Mesodermal cell (in vitro differentiated cells): ENCODE results near the gene CDH10.

Source experiments
- H3K27ac ChIP-seq: 2 replicates; pipeline ENCODE4 v1.7.0; 2013; ENCODE audit warnings: mild to moderate bottlenecking, low read depth, low read length, moderate library complexity; ENCODE audit not compliant: severe bottlenecking
- H3K36me3 ChIP-seq: 2 replicates; pipeline ENCODE4 v1.7.1; 2013; ENCODE audit warnings: mild to moderate bottlenecking, low read length, moderate library complexity; ENCODE audit not compliant: control insufficient read depth, insufficient read depth
- H3K4me1 ChIP-seq: one replicate; pipeline ENCODE4 v1.7.1; 2013; ENCODE audit warnings: mild to moderate bottlenecking, low read length; ENCODE audit not compliant: insufficient read depth, control insufficient read depth, poor library complexity, severe bottlenecking
- H3K4me3 ChIP-seq: 2 replicates; pipeline ENCODE4 v1.7.0; 2013; ENCODE audit warnings: low read length, control low read depth, mild to moderate bottlenecking; ENCODE audit not compliant: insufficient read depth, poor library complexity, severe bottlenecking; ENCODE audit errors: extremely low read depth
- H3K9me3 ChIP-seq: 2 replicates; pipeline ENCODE4 v1.7.1; 2013; ENCODE audit warnings: mild to moderate bottlenecking, low read length, moderate library complexity; ENCODE audit not compliant: control insufficient read depth
- WGBS, 2 experiments: methylation state at CpG; one replicate each; pipeline ENCODE4 v1.1.5; 2013; ENCODE audit warnings: missing lambda C conversion rate in 2 of 2; ENCODE audit not compliant: insufficient coverage in 2 of 2; 5-methylcytosine and 5-hydroxymethylcytosine counted together

CDH10 gene

DNA sequence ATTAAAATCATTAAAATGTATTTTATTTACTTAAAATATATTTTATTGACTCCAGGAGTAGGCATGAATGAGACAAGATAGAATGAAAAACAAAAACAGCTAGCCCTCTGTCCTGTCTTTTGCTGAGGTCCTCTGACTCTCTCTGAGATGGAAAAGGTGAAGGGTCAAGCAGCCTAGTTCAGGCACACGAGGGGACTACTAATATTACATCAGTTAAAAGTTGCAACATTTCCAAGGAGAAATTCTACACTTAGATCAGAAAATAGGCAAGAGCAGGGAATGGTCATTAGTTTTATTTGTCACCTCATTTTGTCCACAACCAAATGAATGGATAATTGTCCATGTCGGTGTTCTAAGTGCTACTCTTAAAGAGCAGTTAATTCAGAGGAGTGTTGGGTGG lies 148.5 kb downstream of the CDH10 start:
- no peaks in the 10 kb centered on the region for H3K4me1 ChIP-seq
- 100% methylated on average over 1 of the region's 2 CpGs; no CpG with 5 or more reads in 1 of the 2 experiments for WGBS, 2 experiments

DNA sequence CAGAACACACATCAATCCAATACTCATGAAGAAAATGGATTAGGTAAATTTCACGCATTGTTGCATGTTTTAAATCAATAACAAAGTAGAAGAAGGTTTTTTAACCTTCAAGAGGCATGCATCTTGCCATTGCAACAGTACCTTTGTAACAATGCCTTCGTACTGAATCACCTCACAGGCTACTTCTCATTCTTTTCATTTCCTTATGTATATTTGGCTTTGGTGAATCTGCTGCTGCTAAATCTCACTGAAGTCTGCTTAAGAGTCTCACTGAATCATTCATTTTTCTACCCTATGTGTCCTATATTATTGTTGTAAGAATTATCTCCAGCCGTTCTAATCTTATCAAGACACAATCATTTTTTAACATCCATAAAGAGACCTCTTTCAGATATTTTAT lies 152.5 kb downstream of the CDH10 start:
- Histone ChIP-seq H3K4me1 (no peaks in the 10 kb centered on the region), H3K9me3 (no peaks in the 10 kb centered on the region), H3K27ac (no peak overlapping the region), H3K4me3 (no peak overlapping the region), H3K36me3 (no peaks in the 10 kb centered on the region)
- no CpG with 5 or more reads among the region's 3 CpGs for WGBS, 2 experiments

More for the DNA sequence above, 148.5 kb downstream of the CDH10 start:
- no peaks in the 10 kb centered on the region for H3K36me3 ChIP-seq
- no peaks in the 10 kb centered on the region for H3K9me3 ChIP-seq
- H3K27ac ChIP-seq, result no peak overlapping the region
- no peak overlapping the region for H3K4me3 ChIP-seq

DNA sequence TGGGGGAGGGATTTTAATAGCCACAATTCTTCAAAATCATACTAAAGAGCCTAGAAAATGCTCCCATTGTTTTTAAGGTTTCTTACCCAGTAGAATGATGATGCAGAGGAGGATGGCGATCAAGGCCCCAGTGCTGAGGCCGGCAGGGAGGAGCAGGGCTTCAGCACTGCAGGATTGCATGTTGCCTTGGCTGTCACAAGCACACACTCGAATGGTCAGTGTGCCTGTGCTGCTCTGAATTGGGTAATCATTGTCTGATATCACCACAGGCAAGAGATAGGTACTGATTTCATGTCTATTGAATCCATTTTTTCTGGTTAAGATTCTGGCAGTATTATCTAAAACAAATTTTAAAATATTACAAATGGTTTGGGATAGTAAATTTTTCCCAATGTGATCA lies 153.3 kb downstream of the CDH10 start:
- H3K4me1 ChIP-seq, result no peaks in the 10 kb centered on the region
- WGBS, 2 experiments, result 69 to 71% methylated on average over 3 of the region's 3 CpGs

DNA sequence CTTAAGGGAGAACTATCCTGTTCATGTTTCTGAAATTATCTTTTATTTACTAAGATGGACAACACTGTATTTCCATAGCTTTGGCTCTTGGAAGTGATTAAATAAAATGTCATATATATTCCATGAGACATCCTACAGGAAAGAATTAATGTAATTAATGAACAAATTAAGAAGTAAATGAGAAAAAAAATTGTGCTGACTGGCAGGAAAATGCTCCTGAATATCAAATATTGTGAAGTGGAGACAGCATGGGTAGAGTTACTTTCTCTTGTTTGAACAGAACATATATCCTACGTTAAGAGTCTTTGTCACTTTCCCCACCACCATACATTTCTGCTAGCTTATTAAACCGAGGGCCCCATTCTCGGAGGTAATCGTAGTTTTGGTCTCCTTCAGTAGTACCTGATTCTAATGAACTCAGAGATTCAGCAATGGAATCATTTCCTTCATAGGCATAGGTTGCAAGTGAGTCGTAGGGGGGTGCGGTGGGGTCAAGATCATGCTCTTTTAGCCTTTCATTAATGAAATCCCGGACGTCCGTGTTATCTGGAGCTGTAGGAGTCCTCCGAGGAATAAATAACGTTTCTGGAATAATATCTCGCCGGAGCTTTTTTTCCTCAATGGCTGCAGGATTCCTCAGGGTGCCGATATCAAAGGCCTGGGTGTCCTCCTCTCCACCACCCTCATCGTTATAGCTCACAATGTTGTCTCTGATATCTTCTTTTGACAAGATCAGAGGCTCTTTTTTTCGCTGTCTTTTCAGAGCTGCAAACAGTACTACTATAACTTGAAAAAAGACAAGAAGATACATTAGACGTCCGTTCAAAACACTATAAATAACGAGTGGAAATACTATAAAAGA lies 157.2 kb downstream of the CDH10 start:
- no peaks in the 10 kb centered on the region for H3K9me3 ChIP-seq
- no peaks in the 10 kb centered on the region for H3K36me3 ChIP-seq
- H3K4me1 ChIP-seq, result peaks cover 2% of the 10 kb centered on the region
- no peak overlapping the region for H3K27ac ChIP-seq
- 89 to 97% methylated on average over 14 to 15 of the region's 19 CpGs for whole genome bisulfite sequencing, 2 experiments
- H3K4me3 ChIP-seq, result no peak overlapping the region

More for the DNA sequence above, 153.3 kb downstream of the CDH10 start:
- H3K4me3 ChIP-seq, result no peak overlapping the region
- H3K9me3 ChIP-seq, result no peaks in the 10 kb centered on the region
- H3K36me3 ChIP-seq, result no peaks in the 10 kb centered on the region
- no peak overlapping the region for H3K27ac ChIP-seq

DNA sequence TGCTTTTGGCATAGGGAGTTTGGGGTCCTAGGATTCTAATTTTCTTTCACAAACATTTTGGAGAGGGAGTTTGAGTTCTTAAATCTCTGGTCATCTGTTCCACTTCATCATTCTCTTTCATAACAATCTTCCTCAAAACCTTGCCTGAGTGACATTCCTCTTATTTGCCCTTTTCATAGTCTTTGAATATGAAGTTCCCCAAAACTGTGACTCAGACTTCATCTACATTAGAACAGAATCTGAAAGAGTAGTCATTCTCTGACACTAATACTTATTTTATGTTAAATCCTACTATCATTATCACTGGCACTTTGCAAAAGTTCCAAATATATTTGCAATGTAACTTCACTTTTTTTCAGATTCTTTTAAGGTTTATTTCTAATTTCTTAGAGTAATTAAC lies 163.8 kb downstream of the CDH10 start:
- Histone ChIP-seq H3K9me3 (no peaks in the 10 kb centered on the region), H3K36me3 (no peaks in the 10 kb centered on the region), H3K4me1 (peaks cover 8% of the 10 kb centered on the region), H3K4me3 (no peak overlapping the region), H3K27ac (no peak overlapping the region)

DNA sequence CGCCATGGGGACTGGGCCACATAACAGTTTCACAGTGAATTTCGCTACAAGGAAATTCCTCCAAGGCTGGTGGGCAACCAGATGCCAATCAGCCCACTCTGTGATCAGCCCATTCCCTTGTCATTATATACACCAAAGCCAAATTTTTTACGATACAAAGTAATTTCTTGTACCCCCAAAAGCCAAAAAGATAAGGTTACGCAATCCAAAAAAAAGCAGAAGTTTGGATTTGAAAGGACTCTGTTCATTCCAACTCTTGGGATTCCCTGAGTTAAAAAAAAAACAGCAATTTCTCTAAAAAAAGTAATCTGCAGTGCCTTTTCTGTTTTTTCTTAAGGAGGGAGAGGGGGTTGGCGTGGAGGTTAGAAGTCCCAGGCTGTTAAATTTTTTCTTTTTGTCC lies 166.8 kb downstream of the CDH10 start:
- WGBS, 2 experiments, result 85 to 91% methylated on average over 4 of the region's 5 CpGs

DNA sequence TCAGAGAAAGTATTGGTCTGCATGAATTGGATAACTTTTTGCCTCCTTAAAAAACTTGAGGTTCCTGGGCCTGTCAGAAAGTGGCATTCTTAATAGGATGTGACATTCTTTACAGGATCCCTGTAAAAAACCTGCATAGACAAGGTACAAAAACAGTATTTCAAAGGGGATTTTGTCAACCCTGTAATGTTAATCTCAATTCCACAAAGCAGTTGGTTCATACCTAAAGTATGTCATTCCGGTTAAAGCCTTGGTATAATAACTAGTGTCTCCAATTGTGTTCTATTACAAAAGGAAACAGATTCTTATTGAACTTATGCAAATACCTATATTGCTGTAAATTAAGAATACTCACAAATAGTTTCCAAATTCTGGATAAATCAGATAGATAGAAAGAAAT lies 169.7 kb downstream of the CDH10 start:
- Histone ChIP-seq H3K36me3 (no peaks in the 10 kb centered on the region), H3K4me1 (no peaks in the 10 kb centered on the region), H3K9me3 (peaks cover 3% of the 10 kb centered on the region), H3K27ac (no peak overlapping the region), H3K4me3 (no peak overlapping the region)
- WGBS, 2 experiments, result no CpG with 5 or more reads among the region's 1 CpG

More for the DNA sequence above, 166.8 kb downstream of the CDH10 start:
- H3K4me1 ChIP-seq, result peaks cover 8% of the 10 kb centered on the region
- H3K27ac ChIP-seq, result no peak overlapping the region
- H3K9me3 ChIP-seq, result peaks cover 3% of the 10 kb centered on the region
- no peak overlapping the region for H3K4me3 ChIP-seq
- H3K36me3 ChIP-seq, result no peaks in the 10 kb centered on the region

DNA sequence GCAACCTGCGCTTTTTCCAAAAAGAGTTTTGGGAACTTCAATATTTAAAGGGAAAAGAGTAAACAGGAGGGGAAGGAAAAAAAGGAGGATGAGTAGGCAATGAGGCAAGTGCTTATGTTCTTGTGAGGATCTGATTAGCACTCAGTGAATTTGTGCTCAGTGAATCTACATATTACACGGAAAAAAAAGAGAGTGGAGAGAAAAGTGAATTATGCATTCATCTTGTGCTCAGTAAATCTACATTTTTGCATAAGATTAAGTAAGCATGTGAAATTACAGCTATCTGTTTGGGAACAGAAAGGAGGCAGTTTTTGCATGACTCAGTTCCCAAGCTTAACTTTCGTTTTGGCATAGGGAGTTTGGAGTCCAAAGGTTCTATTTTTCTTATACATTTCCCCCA lies 170.1 kb downstream of the CDH10 start:
- WGBS, 2 experiments, result 91 to 100% methylated on average over 1 to 2 of the region's 3 CpGs
- H3K27ac ChIP-seq, result no peak overlapping the region
- no peaks in the 10 kb centered on the region for H3K4me1 ChIP-seq
- no peaks in the 10 kb centered on the region for H3K36me3 ChIP-seq
- H3K4me3 ChIP-seq, result no peak overlapping the region
- H3K9me3 ChIP-seq, result peaks cover 3% of the 10 kb centered on the region

DNA sequence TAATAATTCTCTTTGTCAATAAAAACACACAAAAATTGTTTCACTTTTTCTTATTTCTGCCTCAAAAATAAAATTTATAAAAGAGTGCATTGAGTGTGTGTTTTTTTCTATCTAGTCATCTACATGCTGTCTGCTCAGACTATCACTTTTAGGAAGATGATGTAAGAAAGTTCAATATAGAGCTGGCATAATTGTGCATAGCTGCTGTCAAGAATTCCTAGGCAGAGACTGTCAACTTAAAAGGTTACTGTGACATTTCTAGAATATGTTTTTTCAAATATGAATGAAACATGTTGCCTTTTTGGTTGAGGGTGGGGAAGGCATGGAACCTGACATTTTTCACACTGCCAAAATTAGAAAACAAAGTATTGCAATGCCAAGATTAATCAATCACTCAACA lies 172.3 kb downstream of the CDH10 start:
- Histone ChIP-seq H3K27ac (no peak overlapping the region), H3K4me1 (no peaks in the 10 kb centered on the region), H3K36me3 (no peaks in the 10 kb centered on the region), H3K4me3 (no peak overlapping the region), H3K9me3 (peaks cover 3% of the 10 kb centered on the region)

DNA sequence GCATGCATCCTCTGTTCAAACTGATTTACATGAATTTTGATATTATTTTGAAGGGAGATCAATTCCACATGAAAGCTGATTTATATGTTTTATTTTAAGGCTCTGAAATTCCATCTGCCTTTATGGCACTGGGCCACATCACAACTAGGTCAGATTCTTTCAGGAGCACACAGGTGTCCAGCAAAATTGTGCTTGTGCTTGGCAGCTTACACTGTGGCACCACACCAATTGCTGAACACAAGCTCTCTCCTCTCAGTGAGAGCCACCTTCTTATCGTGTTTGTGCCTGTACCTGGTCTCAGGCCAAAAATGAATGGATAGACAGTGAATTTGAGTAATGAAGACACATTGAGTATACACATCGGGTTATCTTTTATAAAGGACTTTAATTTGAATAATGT lies 200.4 kb downstream of the CDH10 start:
- 60% methylated on average over 1 of the region's 2 CpGs; no CpG with 5 or more reads in 1 of the 2 experiments for WGBS, 2 experiments
- H3K27ac ChIP-seq, result no peak overlapping the region
- no peaks in the 10 kb centered on the region for H3K9me3 ChIP-seq
- H3K4me1 ChIP-seq, result no peaks in the 10 kb centered on the region
- H3K4me3 ChIP-seq, result no peak overlapping the region
- no peaks in the 10 kb centered on the region for H3K36me3 ChIP-seq

DNA sequence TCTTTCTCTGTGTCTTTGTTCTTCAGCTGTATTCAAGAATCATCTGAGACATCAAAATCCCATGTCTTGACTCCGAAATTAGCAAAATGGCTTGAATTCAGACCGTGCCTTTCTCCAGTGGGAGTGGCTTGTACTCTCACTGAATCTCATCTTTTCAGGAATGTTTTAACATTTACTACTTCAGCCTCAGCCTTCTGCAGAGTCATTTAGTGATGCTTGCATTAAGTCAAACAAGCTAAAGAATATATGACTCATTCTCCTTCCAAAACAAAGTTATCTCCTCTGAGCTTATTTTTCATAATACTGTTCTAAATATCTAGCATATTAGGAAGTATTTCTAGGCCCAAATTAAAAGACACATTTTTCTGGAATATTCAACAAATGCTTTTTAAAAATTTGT lies 205.3 kb downstream of the CDH10 start:
- H3K4me1 ChIP-seq, result no peaks in the 10 kb centered on the region
- WGBS, 2 experiments, result 72 to 79% methylated on average over 2 of the region's 2 CpGs
- H3K36me3 ChIP-seq, result no peaks in the 10 kb centered on the region
- H3K27ac ChIP-seq, result no peak overlapping the region
- no peaks in the 10 kb centered on the region for H3K9me3 ChIP-seq
- no peak overlapping the region for H3K4me3 ChIP-seq
